NT2/D1 (cell line): ENCODE measurements around the gene PLB1.

Experiments used
- DNase-seq: peaks from one replicate; pipeline ENCODE4 v3.0.0-alpha.2; 2011; ENCODE audit warnings: low read depth, low spot score
- H3K27me3 ChIP-seq: 2 replicates; pipeline ENCODE4 v1.6.0; 2011; ENCODE audit warnings: mild to moderate bottlenecking; ENCODE audit not compliant: insufficient read length, insufficient read depth
- H3K36me3 ChIP-seq: 2 replicates; pipeline ENCODE4 v1.6.1; 2011; ENCODE audit warnings: mild to moderate bottlenecking, low read length, mixed read lengths; ENCODE audit not compliant: insufficient read depth, insufficient read length
- H3K4me1 ChIP-seq: 2 replicates; pipeline ENCODE4 v1.5.1; 2011; ENCODE audit not compliant: insufficient read depth, insufficient read length
- H3K4me3 ChIP-seq: 2 replicates; pipeline ENCODE4 v1.5.1; 2011; ENCODE audit warnings: low read depth; ENCODE audit not compliant: insufficient read length
- H3K9ac ChIP-seq: 2 replicates; pipeline ENCODE4 v1.6.0; 2011; ENCODE audit warnings: low read depth; ENCODE audit not compliant: insufficient read length
- H3K9me3 ChIP-seq: 2 replicates; pipeline ENCODE4 v1.5.1; 2011; ENCODE audit warnings: mild to moderate bottlenecking, low read length; ENCODE audit not compliant: insufficient read depth
- SUZ12 ChIP-seq: IDR thresholded peaks from 2 replicates; pipeline ENCODE4 v1.6.1; 2011; ENCODE audit not compliant: insufficient read length, insufficient read depth; ENCODE audit errors: extremely low read depth
- YY1 ChIP-seq: IDR thresholded peaks from 2 replicates; pipeline ENCODE4 v1.6.1; 2011; ENCODE audit not compliant: insufficient read length, insufficient read depth
- ZNF274 ChIP-seq: IDR thresholded peaks from 2 replicates; pipeline ENCODE4 v1.6.1; 2011; ENCODE audit warnings: mild to moderate bottlenecking, low read depth, low read length

Gene PLB1

GRCh38 chr2:28495551-28496250, at the start of gene PLB1:
PLB1 (plus strand) TSS chr2:28496060; CDS start chr2:28496115, 55 bp downstream.
- Histone ChIP-seq H3K4me3 (no peak within 1 kb of the TSS), H3K27me3 (no peaks in the 10 kb centered on the region), H3K9me3 (no peaks in the 10 kb centered on the region), H3K4me1 (no peaks in the 10 kb centered on the region), H3K36me3 (no peaks in the 10 kb centered on the region), H3K9ac (no peak within 1 kb of the TSS)
- DNase-seq = no peak
- TF ChIP-seq YY1 (no peak), ZNF274 (no peak)

GRCh38 chr2:28446531-28446930, 49.3 kb upstream of the PLB1 start:
- Histone ChIP-seq H3K9ac (no peak overlapping the region), H3K4me3 (no peak overlapping the region), H3K27me3 (no peaks in the 10 kb centered on the region), H3K9me3 (no peaks in the 10 kb centered on the region), H3K36me3 (no peaks in the 10 kb centered on the region), H3K4me1 (no peaks in the 10 kb centered on the region)
- no peak for DNase-seq
- no peak for TF ChIP-seq ZNF274
- no peak for TF ChIP-seq YY1
- TF ChIP-seq SUZ12 = no peak

- Histone ChIP-seq H3K36me3 (no peaks in the 10 kb centered on the region), H3K4me1 (no peaks in the 10 kb centered on the region), H3K4me3 (no peak overlapping the region), H3K9me3 (no peaks in the 10 kb centered on the region), H3K9ac (no peak overlapping the region), H3K27me3 (no peaks in the 10 kb centered on the region)
- TF ChIP-seq ZNF274 = no peak
- no peak for TF ChIP-seq SUZ12
- no peak for TF ChIP-seq YY1
- DNase-seq = no peak
Observed at GRCh38 chr2:28447086-28447485, 48.8 kb upstream of the PLB1 start.

- no peaks in the 10 kb centered on the region for H3K4me1 ChIP-seq
- TF ChIP-seq SUZ12 (no peak), YY1 (no peak), ZNF274 (no peak)
- no peak overlapping the region for H3K4me3 ChIP-seq
- H3K9me3 ChIP-seq = no peaks in the 10 kb centered on the region
- no peaks in the 10 kb centered on the region for H3K27me3 ChIP-seq
- no peaks in the 10 kb centered on the region for H3K36me3 ChIP-seq
- no peak for DNase-seq
- no peak overlapping the region for H3K9ac ChIP-seq
Observed at GRCh38 chr2:28447943-28448792, 47.7 kb upstream of the PLB1 start.

GRCh38 chr2:28448793-28449100, 47.1 kb upstream of the PLB1 start:
- TF ChIP-seq ZNF274 = no peak
- TF ChIP-seq SUZ12 = no peak
- no peak for TF ChIP-seq YY1
- H3K27me3 ChIP-seq = no peaks in the 10 kb centered on the region
- H3K9ac ChIP-seq = no peak overlapping the region
- H3K4me3 ChIP-seq = no peak overlapping the region
- H3K9me3 ChIP-seq = no peaks in the 10 kb centered on the region
- DNase-seq = no peak
- no peaks in the 10 kb centered on the region for H3K4me1 ChIP-seq
- no peaks in the 10 kb centered on the region for H3K36me3 ChIP-seq

GRCh38 chr2:28449126-28449487, 46.8 kb upstream of the PLB1 start:
- no peaks in the 10 kb centered on the region for H3K4me1 ChIP-seq
- no peak overlapping the region for H3K4me3 ChIP-seq
- no peak for DNase-seq
- no peaks in the 10 kb centered on the region for H3K9me3 ChIP-seq
- TF ChIP-seq YY1 (no peak), ZNF274 (no peak), SUZ12 (no peak)
- H3K36me3 ChIP-seq = no peaks in the 10 kb centered on the region
- H3K9ac ChIP-seq = no peak overlapping the region
- no peaks in the 10 kb centered on the region for H3K27me3 ChIP-seq

GRCh38 chr2:28449488-28450395, 46.1 kb upstream of the PLB1 start:
- Histone ChIP-seq H3K4me3 (no peak overlapping the region), H3K9me3 (no peaks in the 10 kb centered on the region), H3K27me3 (no peaks in the 10 kb centered on the region), H3K36me3 (no peaks in the 10 kb centered on the region), H3K4me1 (no peaks in the 10 kb centered on the region), H3K9ac (no peak overlapping the region)
- no peak for DNase-seq
- TF ChIP-seq YY1 = no peak
